HG02885 (cell line): Measurements from ENCODE around the gene NEUROD4.
"Not testable (repeated sequence)": the region's sequence is repeated elsewhere in the genome, so short reads cannot be mapped to it uniquely, and the experiment has no call there.

ENCODE experiments used
- ATAC-seq: cut with Tn5 transposase; IDR thresholded peaks from one replicate; pipeline ENCODE4 v1.9.1; 2021; ENCODE audit warnings: mild to moderate bottlenecking; ENCODE audit not compliant: unreplicated experiment, poor library complexity

Gene NEUROD4

GRCh38 chr12:55019784-55020183, at the start of gene NEUROD4:
Gene NEUROD4, plus strand, starts transcription at chr12:55019974. Its CDS starts 6,466 bp downstream, at chr12:55026440.
- ATAC-seq, result peak; percentile 58

- ATAC-seq, result no peak
Measured at GRCh38 chr12:54970741-54971140, 49.0 kb upstream of the NEUROD4 start.

- ATAC-seq, result no peak
Measured at GRCh38 chr12:54973556-54973955, 46.2 kb upstream of the NEUROD4 start.

DNA sequence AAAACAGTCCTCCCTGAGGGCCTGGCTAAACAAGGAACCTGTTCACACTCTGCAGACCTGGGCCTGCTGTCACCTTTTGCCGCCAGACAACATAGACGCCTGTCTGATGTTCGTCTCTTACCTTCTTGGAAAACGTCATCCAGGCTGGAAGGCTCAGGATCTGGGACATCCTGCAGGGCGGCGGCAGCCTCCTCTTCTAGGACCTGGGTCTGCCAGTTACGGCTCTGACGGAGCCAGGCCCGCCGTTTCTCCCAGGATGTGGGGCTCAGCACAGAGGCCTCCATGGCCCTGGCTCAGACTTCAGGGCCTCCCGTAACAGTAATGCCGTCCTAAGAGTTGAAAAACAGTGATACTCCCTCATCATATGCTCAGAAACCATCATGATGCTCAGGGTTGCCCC, 45.5 kb upstream of the NEUROD4 start:
- ATAC-seq, result no peak

DNA sequence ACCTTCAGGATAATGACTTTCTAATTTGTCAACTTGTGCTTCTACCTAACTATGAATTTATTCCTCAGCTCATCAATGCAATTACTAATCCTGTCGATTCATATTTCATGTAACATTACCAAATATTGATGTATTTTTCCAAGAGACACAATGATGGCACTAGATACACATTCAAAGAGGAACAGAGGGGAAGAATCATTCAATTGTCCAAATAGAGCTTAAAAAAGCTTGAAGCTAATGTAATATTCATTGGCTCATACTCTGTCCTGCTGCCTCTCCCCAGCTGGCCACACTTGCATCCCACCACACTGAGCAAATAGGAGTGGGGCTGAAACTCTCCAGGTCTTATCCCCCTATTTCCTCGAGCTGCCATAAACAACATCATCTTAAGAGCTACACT, 44.5 kb upstream of the NEUROD4 start:
- ATAC-seq, result no peak

GRCh38 chr12:54975875-54976274, 43.9 kb upstream of the NEUROD4 start:
- no peak for ATAC-seq

- ATAC-seq, result no peak
Measured at GRCh38 chr12:54977155-54977554, 42.6 kb upstream of the NEUROD4 start.

GRCh38 chr12:54977857-54978256, 41.9 kb upstream of the NEUROD4 start:
- ATAC-seq, result no peak

GRCh38 chr12:54980341-54980740, 39.4 kb upstream of the NEUROD4 start:
- ATAC-seq, result no peak

DNA sequence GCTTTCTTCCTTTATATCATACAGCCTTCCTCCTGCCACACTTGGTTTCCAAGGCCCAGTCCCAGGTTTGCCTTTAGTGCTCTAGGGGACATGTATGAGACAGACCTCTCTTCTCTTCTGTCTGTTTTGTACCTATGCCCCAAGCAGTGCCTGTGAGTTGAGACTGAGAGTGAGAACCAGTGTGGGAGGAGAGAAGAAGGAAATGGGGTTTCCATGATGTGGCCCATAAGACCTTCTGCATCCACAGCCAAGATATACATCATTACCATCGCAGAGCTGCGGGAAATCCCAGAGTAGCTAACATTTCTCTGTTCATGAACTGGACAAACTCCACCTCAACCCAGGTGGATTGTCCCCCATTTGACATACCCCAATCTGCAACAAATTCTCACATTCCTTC, 38.0 kb upstream of the NEUROD4 start:
- ATAC-seq, result peak; percentile 60

GRCh38 chr12:54983536-54984101, 36.2 kb upstream of the NEUROD4 start:
- ATAC-seq, result no peak

DNA sequence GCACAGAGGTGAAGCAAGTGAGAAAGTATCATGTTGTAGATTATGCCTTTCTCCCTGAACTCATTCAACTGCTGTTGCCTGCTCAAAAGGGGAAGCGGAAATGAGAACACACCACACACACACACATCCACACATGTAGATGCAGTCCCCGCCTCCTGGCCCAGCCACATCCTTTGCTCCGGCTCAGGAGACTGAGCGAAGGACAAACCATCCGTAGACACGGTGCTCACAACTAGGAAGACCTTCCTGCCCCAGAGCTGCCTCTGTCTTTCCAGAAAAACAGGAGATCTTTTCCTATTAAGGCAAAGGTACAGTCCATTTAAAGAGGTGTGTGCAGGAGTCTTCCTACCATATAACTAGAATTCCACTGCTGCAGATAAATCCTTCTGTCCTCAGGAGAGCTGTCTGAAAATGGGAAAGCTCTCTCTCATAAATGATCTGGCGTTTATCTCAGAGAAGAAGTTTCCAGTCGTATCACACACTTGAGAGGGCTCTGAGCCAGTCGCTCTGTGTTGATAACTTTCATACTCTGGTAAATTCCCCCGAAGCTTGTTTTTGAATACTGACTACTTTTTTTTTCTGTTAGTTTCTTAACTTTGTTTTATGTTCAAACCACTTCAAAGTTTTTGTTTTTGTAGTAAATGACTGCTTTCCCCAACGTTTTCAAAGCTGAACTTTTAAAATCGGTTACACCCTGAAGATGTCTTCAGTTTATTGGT, 35.0 kb upstream of the NEUROD4 start, which contains the start of gene TESPA1:
TESPA1 (minus strand) TSS at position 105 of the 719 bp plus-strand sequence. CDS start 10,200 bp downstream, outside the sequence.
- peak; percentile 89 for ATAC-seq

GRCh38 chr12:54986773-54987172, 33.0 kb upstream of the NEUROD4 start:
- ATAC-seq, result not testable (repeated sequence)

DNA sequence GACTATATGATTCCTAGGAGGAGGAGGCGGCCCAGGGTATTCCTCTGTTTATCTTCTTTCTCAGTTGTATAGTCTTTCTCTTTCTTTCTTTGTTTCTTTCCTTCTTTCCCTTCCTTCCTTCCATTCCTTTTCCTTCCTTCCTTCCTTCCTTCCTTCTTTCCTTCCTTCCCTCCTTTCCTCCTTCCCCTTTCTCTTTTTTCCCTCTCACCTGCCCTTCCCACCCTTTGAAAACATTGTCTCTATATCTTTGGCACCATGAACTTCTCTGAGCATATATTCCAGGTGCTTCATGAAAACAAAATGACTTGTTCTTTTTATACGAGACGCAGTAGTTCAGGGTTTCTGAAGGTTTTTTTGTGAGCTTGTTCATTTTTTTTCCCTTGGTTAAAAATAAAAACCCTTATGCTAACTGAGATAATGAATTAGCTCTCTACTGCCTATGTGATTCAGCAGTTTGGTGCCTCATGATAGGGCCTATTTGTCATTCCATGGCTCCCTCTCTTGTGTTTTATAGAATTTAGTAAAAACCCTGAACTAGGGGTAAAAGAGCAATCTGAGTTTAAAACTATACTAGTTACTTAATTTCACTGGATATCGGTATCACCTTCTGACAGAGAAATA, 32.1 kb upstream of the NEUROD4 start:
- ATAC-seq, result no peak

DNA sequence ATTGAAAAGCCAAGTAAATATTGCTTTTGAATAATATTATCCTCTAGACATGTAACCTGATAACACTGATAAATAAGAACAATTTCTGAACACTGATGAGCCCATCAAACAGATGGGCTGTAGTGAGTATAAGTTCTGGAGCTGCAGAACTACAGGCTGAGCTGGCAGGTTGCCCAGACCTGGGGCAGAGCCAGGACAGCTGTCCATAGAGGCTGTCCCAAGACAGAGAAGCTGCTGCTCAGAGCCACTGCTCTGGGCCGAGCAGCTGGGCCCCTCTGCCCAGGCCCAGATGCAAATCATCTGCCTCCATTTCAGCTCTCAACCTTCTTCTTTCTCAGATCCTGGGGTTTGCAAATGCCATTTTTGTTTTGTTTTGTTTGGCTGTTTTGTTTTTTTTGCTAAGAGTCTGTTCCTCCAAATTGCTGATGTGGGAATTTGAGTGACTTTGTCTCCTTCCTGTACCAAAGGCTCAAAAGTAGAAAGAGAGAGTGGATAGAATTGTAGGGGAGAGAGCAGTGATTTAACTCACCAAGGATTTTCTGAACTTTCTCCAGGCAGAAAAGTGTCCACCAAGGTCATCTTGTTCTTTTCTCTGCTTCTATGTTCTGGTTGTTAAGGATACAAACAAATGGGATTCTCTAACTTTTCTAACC, 31.2 kb upstream of the NEUROD4 start:
- peak; percentile 25 for ATAC-seq

DNA sequence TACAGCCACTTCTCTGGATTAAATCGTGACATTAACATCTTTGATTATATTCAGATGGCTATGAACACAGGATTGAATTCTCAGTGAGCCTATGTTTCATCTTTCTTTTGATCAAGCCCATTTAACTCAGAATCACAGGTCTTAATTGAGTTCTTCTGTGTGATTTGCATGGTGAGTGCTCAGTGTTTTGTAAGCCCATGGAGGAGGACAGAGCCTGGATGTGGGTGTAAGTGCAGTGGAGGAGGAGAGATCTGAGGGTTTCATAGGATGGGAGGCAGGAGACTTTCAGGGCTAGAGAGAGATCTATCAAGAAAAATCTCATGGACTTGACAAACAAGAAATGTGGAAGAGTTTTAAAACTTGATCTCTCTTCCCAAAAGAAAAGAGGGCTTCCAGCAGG, 29.9 kb upstream of the NEUROD4 start:
- ATAC-seq, result no peak

GRCh38 chr12:54991161-54991990, 28.4 kb upstream of the NEUROD4 start:
- ATAC-seq, result peak; percentile 75

- peak; percentile 53 for ATAC-seq
Measured at GRCh38 chr12:54991991-54992375, 27.8 kb upstream of the NEUROD4 start.

DNA sequence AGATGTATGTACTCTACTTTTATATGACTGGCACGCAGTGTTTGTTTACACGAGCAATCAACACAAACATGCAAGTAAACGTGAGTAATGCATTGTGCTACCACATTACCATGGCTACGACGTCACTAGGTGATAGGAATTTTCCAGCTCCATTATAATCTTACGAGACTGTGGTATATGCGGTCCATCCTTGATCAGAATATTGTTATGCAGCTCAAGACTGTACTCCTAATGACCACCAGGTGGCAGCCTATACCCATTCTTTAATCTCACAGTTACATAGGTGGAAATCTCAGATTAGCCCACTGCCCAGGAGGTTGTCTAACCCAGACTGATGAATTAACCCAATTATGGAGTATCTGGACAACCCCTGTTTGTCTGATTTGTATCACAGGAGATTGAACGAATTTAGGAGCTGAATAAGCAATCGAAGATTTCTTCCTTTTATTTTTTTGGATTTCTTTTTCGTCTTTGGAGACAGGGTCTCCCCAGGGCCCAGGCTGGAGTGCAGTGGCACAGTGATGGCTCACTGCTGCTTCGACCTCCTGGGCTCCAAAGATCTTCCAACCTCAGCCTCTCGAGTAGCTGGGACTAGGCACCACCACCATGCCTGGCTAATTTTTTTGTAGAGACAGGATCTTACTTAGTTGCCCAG, 26.5 kb upstream of the NEUROD4 start:
- peak; percentile 33 for ATAC-seq

GRCh38 chr12:54996205-54996604, 23.6 kb upstream of the NEUROD4 start:
- ATAC-seq, result no peak
